Measurements from ENCODE around the gene UBE2H.
A peak's percentile ranks its signal among the peaks of the same experiment; 100 is the strongest.

Gene UBE2H

DNA sequence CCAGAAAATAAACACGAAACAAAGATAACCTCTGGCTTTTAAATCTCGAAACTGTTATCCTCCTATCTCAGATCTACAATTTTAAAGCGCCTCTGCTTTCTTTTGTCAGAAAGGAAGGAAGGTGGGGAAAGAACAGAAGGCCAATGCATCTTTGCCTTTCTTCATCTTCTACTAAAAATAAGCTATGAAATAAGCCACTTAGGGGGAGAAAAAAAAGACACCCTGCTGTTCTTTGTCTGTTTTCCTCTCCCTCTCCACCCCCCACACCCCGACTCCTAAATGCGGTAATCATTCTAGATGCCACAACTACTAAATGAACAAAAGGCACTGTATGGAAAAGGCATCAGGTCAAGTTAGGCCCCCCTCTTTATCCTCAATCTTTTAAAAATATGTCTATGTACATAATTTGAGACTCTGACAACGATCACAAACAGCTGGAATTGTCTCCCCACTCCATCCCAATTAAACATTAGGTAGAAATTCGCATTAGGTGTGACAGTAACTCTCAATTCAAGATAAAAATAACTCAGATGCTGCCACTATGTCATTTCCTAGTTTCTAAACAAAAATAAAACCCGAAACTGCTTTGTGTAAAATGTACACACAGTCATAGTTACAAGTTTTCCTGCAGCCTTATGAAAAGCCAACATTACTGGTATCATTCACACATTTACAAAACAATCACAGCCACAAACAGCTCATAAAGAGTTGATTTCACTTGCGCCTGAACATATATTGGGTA lies 2.4 kb downstream of the UBE2H start:
- DNase-seq, result peak; percentile 55

- peak; percentile 64 for DNase-seq
Measured at GRCh38 chr7:129949292-129950133, 3.2 kb downstream of the UBE2H start.

DNA sequence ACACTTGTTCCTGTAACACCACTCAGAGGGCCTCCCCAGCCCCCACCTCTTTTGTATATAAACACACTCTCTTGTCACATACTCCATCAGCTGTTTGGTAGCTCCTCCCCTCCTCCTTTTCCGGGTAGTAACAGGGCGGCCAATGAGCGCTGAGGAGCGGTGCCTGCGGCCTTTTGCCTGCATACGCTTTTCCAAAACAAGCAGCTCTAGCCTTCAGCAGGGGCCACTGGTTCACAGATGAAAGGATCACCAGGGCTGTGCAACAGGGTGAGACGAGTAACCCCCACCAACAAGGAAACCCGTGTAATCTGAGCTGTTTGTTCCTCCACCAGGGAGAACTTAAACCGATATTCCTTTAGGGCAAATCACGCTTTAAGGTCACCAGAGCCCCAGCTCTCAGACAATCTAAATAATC lies 3.9 kb downstream of the UBE2H start:
- peak; percentile 96 for DNase-seq

- no peak for DNase-seq
Measured at GRCh38 chr7:129948338-129948737, 4.4 kb downstream of the UBE2H start.

GRCh38 chr7:129947701-129948100 lies 5.1 kb downstream of the UBE2H start:
- DNase-seq, result no peak

DNA sequence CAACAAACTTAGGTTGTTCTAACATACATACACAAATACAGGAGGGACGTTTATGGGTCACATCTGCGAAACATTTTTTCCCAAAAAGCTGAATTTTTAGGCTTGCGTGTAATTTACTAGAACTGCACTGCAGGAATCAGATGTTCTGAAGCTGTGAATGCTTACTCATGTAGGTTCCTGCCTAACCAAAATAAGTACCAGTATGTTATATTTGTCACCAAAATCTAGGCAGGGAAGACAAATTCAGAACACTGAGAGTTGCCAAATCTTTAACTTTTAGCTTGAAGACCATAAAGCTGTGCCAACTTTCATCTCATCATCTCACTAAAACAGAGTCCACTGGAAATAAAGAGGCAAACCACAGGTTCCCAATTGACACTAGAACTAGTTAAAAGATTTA lies 5.7 kb downstream of the UBE2H start:
- no peak for DNase-seq

- no peak for DNase-seq
Measured at GRCh38 chr7:129946282-129946681, 6.5 kb downstream of the UBE2H start.

GRCh38 chr7:129943352-129943751 lies 9.4 kb downstream of the UBE2H start:
- no peak for DNase-seq

- no peak for DNase-seq
Measured at GRCh38 chr7:129940329-129940728, 12.4 kb downstream of the UBE2H start.

GRCh38 chr7:129939881-129940280 lies 12.9 kb downstream of the UBE2H start:
- DNase-seq, result no peak

GRCh38 chr7:129933627-129934026 lies 19.1 kb downstream of the UBE2H start:
- DNase-seq, result no peak

GRCh38 chr7:129926618-129927017 lies 26.1 kb downstream of the UBE2H start:
- DNase-seq, result no peak

DNA sequence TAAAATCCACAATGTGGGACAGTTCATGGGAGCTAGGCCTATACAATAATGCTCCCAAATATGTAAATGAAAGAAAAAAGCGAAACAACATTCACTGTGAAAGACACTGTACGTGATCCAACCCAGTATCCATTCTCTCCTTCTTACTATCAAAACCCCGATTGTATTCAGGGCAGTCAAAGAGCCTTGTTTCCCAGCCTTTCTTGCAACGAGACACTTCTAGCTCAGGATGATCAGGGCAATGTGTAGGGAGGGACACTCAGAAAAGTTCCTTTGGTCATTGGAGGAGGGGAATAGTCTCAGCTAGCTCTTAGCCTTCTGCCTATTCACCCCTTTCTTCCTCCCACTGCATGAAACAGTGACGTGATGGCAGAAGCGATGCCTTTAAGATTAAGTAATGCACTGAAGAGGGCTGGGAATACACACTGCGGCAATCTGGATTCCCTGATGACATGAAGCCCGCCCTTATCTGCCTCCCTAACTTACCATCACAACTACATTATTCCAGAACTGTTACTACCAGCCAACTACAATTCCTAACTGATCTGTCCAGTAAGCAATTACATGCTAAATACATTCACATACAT lies 27.3 kb downstream of the UBE2H start:
- no peak for DNase-seq

- DNase-seq, result no peak
Measured at GRCh38 chr7:129924602-129925001, 28.2 kb downstream of the UBE2H start.

DNA sequence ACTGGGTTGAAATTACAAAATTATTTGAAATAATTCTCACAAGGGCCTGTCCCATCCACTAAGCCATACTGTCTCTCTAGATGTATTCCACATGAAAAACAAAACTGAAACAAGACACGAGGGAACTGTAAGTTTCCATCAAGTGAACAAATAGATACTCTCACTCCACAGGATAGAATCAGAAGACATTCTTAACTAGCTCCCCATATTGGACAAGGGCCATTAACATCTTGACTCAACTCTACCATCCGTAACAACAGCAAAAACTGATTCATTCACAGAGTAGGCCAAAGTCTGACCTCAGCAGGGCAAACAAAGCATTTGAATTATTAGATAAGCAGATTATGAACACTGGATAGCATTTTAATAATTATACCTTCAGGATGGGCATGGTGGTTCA lies 29.1 kb downstream of the UBE2H start:
- no peak for DNase-seq

DNA sequence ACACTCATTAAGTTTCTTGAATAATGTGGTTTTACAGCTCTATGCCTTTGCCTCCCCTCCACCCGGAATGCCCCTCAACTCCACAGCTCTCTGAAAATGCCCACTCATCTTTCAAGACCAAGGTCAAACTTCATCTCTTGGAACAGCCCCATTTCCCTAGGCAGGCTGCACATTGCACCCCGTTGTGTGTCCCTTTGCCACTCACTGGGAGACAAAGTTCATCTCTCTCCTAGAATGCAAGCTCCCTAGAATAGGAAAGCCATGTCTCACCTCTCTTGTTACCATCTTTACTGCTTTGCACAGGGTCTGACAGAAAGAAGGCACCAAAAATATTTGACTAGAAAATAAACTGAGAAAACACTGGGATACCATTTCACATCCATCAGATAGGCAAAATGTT lies 33.3 kb downstream of the UBE2H start:
- DNase-seq, result no peak

DNA sequence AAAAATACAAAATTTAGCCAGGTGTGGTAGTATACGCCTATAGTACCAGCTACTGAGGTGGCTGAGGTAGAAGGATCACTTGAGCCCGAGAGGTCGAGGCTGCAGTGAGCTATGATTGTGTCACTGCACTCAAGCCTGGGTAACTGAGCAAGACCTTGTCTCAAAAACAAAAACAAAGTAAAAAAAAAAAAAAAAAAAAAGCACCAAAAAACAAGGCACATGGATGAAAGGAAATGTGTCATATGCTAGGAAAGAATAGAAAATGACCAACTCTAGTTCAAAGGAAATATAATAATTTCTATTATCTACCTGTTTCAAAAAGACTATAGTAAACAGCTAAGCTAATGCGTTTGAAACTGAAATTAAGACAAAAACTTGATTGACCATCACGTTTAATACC lies 33.8 kb downstream of the UBE2H start:
- DNase-seq, result no peak

DNA sequence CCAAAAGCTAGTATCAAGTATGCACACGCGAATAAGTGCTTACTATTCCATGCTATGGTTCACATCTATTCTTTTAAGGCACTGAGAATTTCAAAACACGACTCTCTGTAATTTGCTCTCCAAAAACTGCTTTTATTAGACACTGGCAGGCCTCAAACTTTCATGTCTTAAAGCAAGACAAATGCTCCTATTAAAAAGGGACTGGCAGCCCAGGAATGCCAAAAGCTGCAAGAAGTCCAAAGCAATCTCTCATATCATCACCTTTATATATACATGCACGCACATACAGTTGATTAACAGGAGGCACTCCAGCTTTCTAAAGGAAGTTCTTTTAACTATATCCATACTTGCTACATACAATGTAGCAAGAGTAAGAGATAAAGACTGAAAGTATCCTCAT lies 34.8 kb downstream of the UBE2H start:
- DNase-seq, result no peak

GRCh38 chr7:129914536-129915272 lies 38.1 kb downstream of the UBE2H start:
- DNase-seq, result peak; percentile 40

DNA sequence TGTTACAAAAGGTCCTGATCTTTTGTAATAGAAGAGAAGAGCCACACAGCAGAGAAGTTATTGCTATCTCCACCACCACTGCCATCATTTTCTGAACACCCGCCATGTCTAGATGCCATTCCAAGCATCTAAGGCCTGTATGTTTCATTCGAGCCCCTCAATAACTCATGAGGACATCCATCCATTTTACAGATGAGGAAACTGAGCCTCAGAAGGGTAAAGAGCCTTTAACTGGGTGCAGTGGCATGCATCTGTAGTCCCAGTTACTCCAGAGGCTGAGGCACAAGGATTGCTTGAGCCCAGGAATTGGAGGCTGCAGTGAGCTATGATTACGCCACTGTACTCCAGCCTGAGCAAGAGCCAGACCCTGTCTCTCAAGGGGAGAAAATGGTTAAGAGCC lies 39.3 kb downstream of the UBE2H start:
- DNase-seq, result no peak

- no peak for DNase-seq
Measured at GRCh38 chr7:129911790-129912189, 41.0 kb downstream of the UBE2H start.

GRCh38 chr7:129909669-129910068 lies 43.1 kb downstream of the UBE2H start:
- DNase-seq, result no peak

DNA sequence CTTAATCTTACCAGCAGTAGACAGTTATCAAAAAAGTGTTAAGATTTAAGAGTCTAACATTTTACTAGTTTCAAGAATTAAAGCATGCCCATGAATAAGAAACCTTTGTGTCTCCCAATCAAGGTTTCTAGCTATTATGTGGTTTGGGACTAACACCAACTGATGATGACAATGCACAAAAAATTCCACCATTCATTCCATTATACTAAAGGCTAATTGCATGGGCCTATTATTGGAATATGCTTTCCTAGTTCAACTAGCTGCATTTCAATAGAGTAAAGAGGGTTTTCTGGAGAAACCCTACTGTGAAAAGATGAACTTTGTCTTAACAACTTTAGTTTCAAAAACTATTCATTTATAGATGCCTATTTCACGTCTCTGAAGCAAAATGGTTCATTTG lies 44.6 kb downstream of the UBE2H start:
- no peak for DNase-seq
